ENCODE data around the gene JCAD. TPM values are rescaled to one million over a fixed set of nuclear protein-coding genes. Genes with fewer than 3 reads are reported as not detected.

The JCAD gene
- total RNA-seq, 4 donors from 2014 or later = 25.6 to 99.1 (median 49.9) TPM

GRCh38 chr10:30057894-30058556 lies 1.4 kb downstream of the JCAD start:
- no peak for TF ChIP-seq POLR2A (IDR thresholded peaks at IDR 0.05)
- TF ChIP-seq CTCF (IDR thresholded peaks at IDR 0.05) = no peak
- peaks cover 0 to 10% of the 10 kb centered on the region in 2 donors for H3K4me1 ChIP-seq
- peak; percentile 37 to 73 for DNase-seq
- H3K9me3 ChIP-seq = no peaks in the 10 kb centered on the region
- intact Hi-C loops (cut with DNase I; ENCODE audit: low total_unique reads) = no loop called here
- peak overlapping the region; percentile 92 to 95 for H3K27ac ChIP-seq
- H3K27me3 ChIP-seq = no peaks in the 10 kb centered on the region
- H3K4me3 ChIP-seq = peak overlapping the region; percentile 57 to 66
- no peaks in the 10 kb centered on the region for H3K36me3 ChIP-seq

- peak overlapping the region; percentile 57 to 66 for H3K4me3 ChIP-seq
- no peak for DNase-seq
- H3K27me3 ChIP-seq = no peaks in the 10 kb centered on the region
- no peaks in the 10 kb centered on the region for H3K36me3 ChIP-seq
- H3K27ac ChIP-seq = peak overlapping the region; percentile 92 to 95
- intact Hi-C loops (cut with DNase I; ENCODE audit: low total_unique reads) = no loop called here
- TF ChIP-seq POLR2A (IDR thresholded peaks at IDR 0.05) = no peak
- no peak for TF ChIP-seq CTCF (IDR thresholded peaks at IDR 0.05)
- H3K4me1 ChIP-seq = peaks cover 0 to 10% of the 10 kb centered on the region in 2 donors
- no peaks in the 10 kb centered on the region for H3K9me3 ChIP-seq
Observed at GRCh38 chr10:30057421-30057841, 2.0 kb downstream of the JCAD start.

- H3K9me3 ChIP-seq = no peaks in the 10 kb centered on the region
- TF ChIP-seq CTCF (IDR thresholded peaks at IDR 0.05) (peak in 1 of 4 experiments; percentile 3), POLR2A (IDR thresholded peaks at IDR 0.05) (no peak)
- peak overlapping the region; percentile 92 to 95 for H3K27ac ChIP-seq
- H3K4me3 ChIP-seq = no peak overlapping the region
- DNase-seq = no peak
- H3K27me3 ChIP-seq = no peaks in the 10 kb centered on the region
- intact Hi-C loops (cut with DNase I; ENCODE audit: low total_unique reads) = no loop called here
- H3K36me3 ChIP-seq = no peaks in the 10 kb centered on the region
- peaks cover 0 to 10% of the 10 kb centered on the region in 2 donors for H3K4me1 ChIP-seq
Observed at GRCh38 chr10:30056767-30057355, 2.5 kb downstream of the JCAD start.

- TF ChIP-seq CTCF (IDR thresholded peaks at IDR 0.05) (no peak), POLR2A (IDR thresholded peaks at IDR 0.05) (no peak)
- no peak for DNase-seq
- H3K27me3 ChIP-seq = no peaks in the 10 kb centered on the region
- H3K4me3 ChIP-seq = no peak overlapping the region
- H3K4me1 ChIP-seq = peaks cover 0 to 10% of the 10 kb centered on the region in 2 donors
- no peaks in the 10 kb centered on the region for H3K9me3 ChIP-seq
- peak overlapping the region; percentile 92 to 95 for H3K27ac ChIP-seq
- intact Hi-C loops (cut with DNase I; ENCODE audit: low total_unique reads) = no loop called here
- no peaks in the 10 kb centered on the region for H3K36me3 ChIP-seq
Observed at GRCh38 chr10:30056281-30056680, 3.1 kb downstream of the JCAD start.

- intact Hi-C loops (cut with DNase I; ENCODE audit: low total_unique reads) = no loop called here
- H3K27ac ChIP-seq = peak overlapping the region; percentile 92 to 95
- TF ChIP-seq CTCF (IDR thresholded peaks at IDR 0.05) = no peak
- no peak for TF ChIP-seq POLR2A (IDR thresholded peaks at IDR 0.05)
- H3K4me1 ChIP-seq = peaks cover 0 to 10% of the 10 kb centered on the region in 2 donors
- H3K4me3 ChIP-seq = no peak overlapping the region
- no peaks in the 10 kb centered on the region for H3K9me3 ChIP-seq
- no peaks in the 10 kb centered on the region for H3K27me3 ChIP-seq
- no peaks in the 10 kb centered on the region for H3K36me3 ChIP-seq
- DNase-seq = peak in 1 of 2 donors; percentile 60
Observed at GRCh38 chr10:30055226-30055662, 4.1 kb downstream of the JCAD start.

Measured in uterus (tissue), 4 donors.